Activated naive CD8-positive, alpha-beta T cell (primary cell): ENCODE results near the gene MESD.

Source experiments
- H3K27ac Mint-ChIP-seq: one replicate; pipeline ENCODE4 v1.8.0; 2021; ENCODE audit warnings: mixed read lengths
- H3K27me3 Mint-ChIP-seq: one replicate; pipeline ENCODE4 v1.8.0; 2021; ENCODE audit warnings: mixed read lengths
- H3K36me3 Mint-ChIP-seq: one replicate; pipeline ENCODE4 v1.8.0; 2021; ENCODE audit warnings: mixed read lengths
- H3K4me1 Mint-ChIP-seq: one replicate; pipeline ENCODE4 v1.8.0; 2021; ENCODE audit warnings: low read depth, mixed read lengths
- H3K4me3 Mint-ChIP-seq: one replicate; pipeline ENCODE4 v1.8.0; 2021; ENCODE audit warnings: mild to moderate bottlenecking, mixed read lengths
- H3K9me3 Mint-ChIP-seq: one replicate; pipeline ENCODE4 v1.8.0; 2021; ENCODE audit warnings: low read depth, mixed read lengths

Gene MESD

GRCh38 chr15:80988148-80988796 is 1.3 kb downstream of the MESD start:
- Mint-ChIP-seq H3K27ac (peak overlapping the region; percentile 98), H3K4me1 (peaks cover 64% of the 10 kb centered on the region), H3K9me3 (no peaks in the 10 kb centered on the region), H3K36me3 (peaks cover 4% of the 10 kb centered on the region), H3K27me3 (no peaks in the 10 kb centered on the region), H3K4me3 (peak overlapping the region; percentile 95)

GRCh38 chr15:80986487-80986886 is 3.1 kb downstream of the MESD start:
- Mint-ChIP-seq H3K27ac (no peak overlapping the region), H3K4me3 (peak overlapping the region; percentile 59), H3K36me3 (peaks cover 11% of the 10 kb centered on the region), H3K4me1 (peaks cover 70% of the 10 kb centered on the region), H3K27me3 (no peaks in the 10 kb centered on the region), H3K9me3 (no peaks in the 10 kb centered on the region)

GRCh38 chr15:80985981-80986380 is 3.6 kb downstream of the MESD start:
- H3K4me1 Mint-ChIP-seq, result peaks cover 65% of the 10 kb centered on the region
- no peak overlapping the region for H3K27ac Mint-ChIP-seq
- peak overlapping the region; percentile 14 for H3K4me3 Mint-ChIP-seq
- H3K27me3 Mint-ChIP-seq, result no peaks in the 10 kb centered on the region
- H3K36me3 Mint-ChIP-seq, result peaks cover 11% of the 10 kb centered on the region
- no peaks in the 10 kb centered on the region for H3K9me3 Mint-ChIP-seq

GRCh38 chr15:80984856-80985255 is 4.8 kb downstream of the MESD start:
- no peaks in the 10 kb centered on the region for H3K27me3 Mint-ChIP-seq
- H3K9me3 Mint-ChIP-seq, result no peaks in the 10 kb centered on the region
- H3K27ac Mint-ChIP-seq, result peak overlapping the region; percentile 75
- peak overlapping the region; percentile 55 for H3K4me3 Mint-ChIP-seq
- peaks cover 60% of the 10 kb centered on the region for H3K4me1 Mint-ChIP-seq
- peaks cover 11% of the 10 kb centered on the region for H3K36me3 Mint-ChIP-seq

- Mint-ChIP-seq H3K36me3 (peaks cover 9% of the 10 kb centered on the region), H3K9me3 (no peaks in the 10 kb centered on the region), H3K4me1 (peaks cover 53% of the 10 kb centered on the region), H3K27me3 (no peaks in the 10 kb centered on the region), H3K4me3 (no peak overlapping the region), H3K27ac (no peak overlapping the region)
These were observed 6.8 kb downstream of the MESD start for GRCh38 chr15:80982839-80983238.

GRCh38 chr15:80982205-80982604 is 7.4 kb downstream of the MESD start:
- H3K36me3 Mint-ChIP-seq, result peaks cover 8% of the 10 kb centered on the region
- H3K4me3 Mint-ChIP-seq, result no peak overlapping the region
- peaks cover 58% of the 10 kb centered on the region for H3K4me1 Mint-ChIP-seq
- H3K27me3 Mint-ChIP-seq, result no peaks in the 10 kb centered on the region
- H3K9me3 Mint-ChIP-seq, result no peaks in the 10 kb centered on the region
- peak overlapping the region; percentile 37 for H3K27ac Mint-ChIP-seq

GRCh38 chr15:80979538-80980200 is 9.9 kb downstream of the MESD start:
- H3K36me3 Mint-ChIP-seq, result peaks cover 6% of the 10 kb centered on the region
- H3K27ac Mint-ChIP-seq, result peak overlapping the region; percentile 80
- no peaks in the 10 kb centered on the region for H3K27me3 Mint-ChIP-seq
- H3K4me3 Mint-ChIP-seq, result no peak overlapping the region
- peaks cover 55% of the 10 kb centered on the region for H3K4me1 Mint-ChIP-seq
- no peaks in the 10 kb centered on the region for H3K9me3 Mint-ChIP-seq

- H3K36me3 Mint-ChIP-seq, result peaks cover 6% of the 10 kb centered on the region
- peaks cover 51% of the 10 kb centered on the region for H3K4me1 Mint-ChIP-seq
These were observed 10.8 kb downstream of the MESD start for GRCh38 chr15:80978685-80979329.

GRCh38 chr15:80977627-80978036 is 12.0 kb downstream of the MESD start:
- Mint-ChIP-seq H3K9me3 (no peaks in the 10 kb centered on the region), H3K27me3 (no peaks in the 10 kb centered on the region), H3K36me3 (peaks cover 6% of the 10 kb centered on the region), H3K4me1 (peaks cover 45% of the 10 kb centered on the region), H3K4me3 (no peak overlapping the region), H3K27ac (peak overlapping the region; percentile 55)

More at GRCh38 chr15:80978685-80979329, 10.8 kb downstream of the MESD start:
- Mint-ChIP-seq H3K27ac (peak overlapping the region; percentile 80), H3K27me3 (no peaks in the 10 kb centered on the region), H3K9me3 (no peaks in the 10 kb centered on the region), H3K4me3 (no peak overlapping the region)

GRCh38 chr15:80976851-80977250 is 12.8 kb downstream of the MESD start:
- no peaks in the 10 kb centered on the region for H3K9me3 Mint-ChIP-seq
- peaks cover under 1% of the 10 kb centered on the region for H3K36me3 Mint-ChIP-seq

GRCh38 chr15:80974914-80975313 is 14.7 kb downstream of the MESD start:
- Mint-ChIP-seq H3K9me3 (no peaks in the 10 kb centered on the region), H3K4me3 (no peak overlapping the region), H3K36me3 (no peaks in the 10 kb centered on the region), H3K27me3 (no peaks in the 10 kb centered on the region), H3K27ac (no peak overlapping the region), H3K4me1 (peaks cover 37% of the 10 kb centered on the region)

More at GRCh38 chr15:80976851-80977250, 12.8 kb downstream of the MESD start:
- Mint-ChIP-seq H3K4me3 (no peak overlapping the region), H3K27ac (peak overlapping the region; percentile 55), H3K4me1 (peaks cover 37% of the 10 kb centered on the region), H3K27me3 (no peaks in the 10 kb centered on the region)

- Mint-ChIP-seq H3K4me3 (no peak overlapping the region), H3K36me3 (peaks cover 2% of the 10 kb centered on the region), H3K4me1 (peaks cover 24% of the 10 kb centered on the region), H3K27ac (peak overlapping the region; percentile 19), H3K27me3 (no peaks in the 10 kb centered on the region), H3K9me3 (no peaks in the 10 kb centered on the region)
These were observed 17.3 kb downstream of the MESD start for GRCh38 chr15:80972276-80972675.

- peaks cover 15% of the 10 kb centered on the region for H3K4me1 Mint-ChIP-seq
These were observed 18.5 kb downstream of the MESD start for GRCh38 chr15:80971143-80971542.

GRCh38 chr15:80970658-80971057 is 19.0 kb downstream of the MESD start:
- H3K36me3 Mint-ChIP-seq, result peaks cover 2% of the 10 kb centered on the region

More at GRCh38 chr15:80971143-80971542, 18.5 kb downstream of the MESD start:
- Mint-ChIP-seq H3K27ac (no peak overlapping the region), H3K9me3 (no peaks in the 10 kb centered on the region), H3K27me3 (no peaks in the 10 kb centered on the region), H3K4me3 (no peak overlapping the region), H3K36me3 (peaks cover 2% of the 10 kb centered on the region)

GRCh38 chr15:80970018-80970657 is 19.5 kb downstream of the MESD start:
- H3K4me3 Mint-ChIP-seq, result no peak overlapping the region
- H3K36me3 Mint-ChIP-seq, result peaks cover 5% of the 10 kb centered on the region
- H3K27ac Mint-ChIP-seq, result no peak overlapping the region
- H3K9me3 Mint-ChIP-seq, result no peaks in the 10 kb centered on the region
- peaks cover 9% of the 10 kb centered on the region for H3K4me1 Mint-ChIP-seq
- no peaks in the 10 kb centered on the region for H3K27me3 Mint-ChIP-seq

More at GRCh38 chr15:80970658-80971057, 19.0 kb downstream of the MESD start:
- Mint-ChIP-seq H3K27me3 (no peaks in the 10 kb centered on the region), H3K27ac (no peak overlapping the region), H3K4me3 (no peak overlapping the region), H3K4me1 (peaks cover 15% of the 10 kb centered on the region), H3K9me3 (no peaks in the 10 kb centered on the region)
